ENCODE measurements around the gene FBXO34.

Gene FBXO34, protein sequence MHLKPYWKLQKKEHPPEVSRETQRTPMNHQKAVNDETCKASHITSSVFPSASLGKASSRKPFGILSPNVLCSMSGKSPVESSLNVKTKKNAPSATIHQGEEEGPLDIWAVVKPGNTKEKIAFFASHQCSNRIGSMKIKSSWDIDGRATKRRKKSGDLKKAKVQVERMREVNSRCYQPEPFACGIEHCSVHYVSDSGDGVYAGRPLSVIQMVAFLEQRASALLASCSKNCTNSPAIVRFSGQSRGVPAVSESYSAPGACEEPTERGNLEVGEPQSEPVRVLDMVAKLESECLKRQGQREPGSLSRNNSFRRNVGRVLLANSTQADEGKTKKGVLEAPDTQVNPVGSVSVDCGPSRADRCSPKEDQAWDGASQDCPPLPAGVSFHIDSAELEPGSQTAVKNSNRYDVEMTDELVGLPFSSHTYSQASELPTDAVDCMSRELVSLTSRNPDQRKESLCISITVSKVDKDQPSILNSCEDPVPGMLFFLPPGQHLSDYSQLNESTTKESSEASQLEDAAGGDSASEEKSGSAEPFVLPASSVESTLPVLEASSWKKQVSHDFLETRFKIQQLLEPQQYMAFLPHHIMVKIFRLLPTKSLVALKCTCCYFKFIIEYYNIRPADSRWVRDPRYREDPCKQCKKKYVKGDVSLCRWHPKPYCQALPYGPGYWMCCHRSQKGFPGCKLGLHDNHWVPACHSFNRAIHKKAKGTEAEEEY

DNA sequence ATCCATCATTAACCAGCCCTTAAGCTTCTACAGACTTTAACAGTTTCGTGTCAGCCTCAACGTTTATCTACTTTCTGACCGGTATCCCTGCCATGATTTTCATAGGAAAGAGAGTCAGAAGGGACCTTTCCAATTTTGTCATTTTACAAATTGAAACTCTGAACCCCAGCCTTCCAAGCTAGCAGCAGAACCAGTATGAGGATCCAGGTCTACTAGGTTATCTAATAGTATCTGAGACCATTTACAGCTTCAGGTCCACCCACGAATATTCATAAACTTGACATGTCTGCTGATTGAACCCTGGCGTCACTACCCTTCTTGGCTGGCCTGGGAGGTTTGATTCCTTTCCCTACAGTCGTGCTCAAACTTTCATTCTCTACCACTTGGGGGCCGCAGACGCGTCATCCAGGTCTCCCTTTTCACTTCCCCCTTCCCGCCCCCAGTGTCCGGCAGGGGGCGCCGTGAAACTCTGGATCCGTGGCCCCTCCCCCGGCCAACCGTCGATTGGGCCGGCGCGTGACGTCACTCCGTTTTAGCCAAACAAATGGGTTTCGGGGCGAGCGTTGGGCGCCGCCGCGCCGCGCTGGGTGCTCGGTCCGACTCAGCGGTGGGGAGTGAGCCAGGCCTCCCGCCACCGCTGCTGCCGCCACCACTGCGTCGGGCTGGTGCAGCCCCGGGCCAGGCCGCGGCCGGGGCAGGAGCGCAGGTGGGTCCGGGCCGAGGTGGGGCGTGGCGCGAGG is at the start of gene FBXO34:
Gene FBXO34 (plus strand): TSS at position 590 of the 740 bp plus-strand sequence. CDS start 78,970 bp downstream, outside the sequence.
- peak; percentile 100 for DNase-seq

DNA sequence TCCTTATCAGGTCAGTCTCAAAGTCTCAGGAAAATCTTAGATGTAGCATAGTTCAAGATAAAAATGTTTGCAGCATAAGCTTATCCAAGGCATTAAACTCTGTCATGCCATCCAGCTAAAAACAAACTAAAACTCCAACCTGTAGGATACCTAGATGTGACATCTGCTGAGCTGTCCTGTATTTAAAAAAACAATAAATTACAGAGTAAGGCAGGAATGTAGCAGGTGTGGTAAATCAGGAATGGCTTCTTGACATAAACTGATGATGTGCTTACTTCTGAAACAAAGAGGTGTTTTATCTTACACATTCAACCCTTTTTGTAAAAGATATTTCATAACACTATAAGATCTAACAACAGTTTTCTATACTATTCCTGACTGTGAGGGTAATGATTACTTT is 49.3 kb upstream of the FBXO34 start:
- no peak for DNase-seq

DNA sequence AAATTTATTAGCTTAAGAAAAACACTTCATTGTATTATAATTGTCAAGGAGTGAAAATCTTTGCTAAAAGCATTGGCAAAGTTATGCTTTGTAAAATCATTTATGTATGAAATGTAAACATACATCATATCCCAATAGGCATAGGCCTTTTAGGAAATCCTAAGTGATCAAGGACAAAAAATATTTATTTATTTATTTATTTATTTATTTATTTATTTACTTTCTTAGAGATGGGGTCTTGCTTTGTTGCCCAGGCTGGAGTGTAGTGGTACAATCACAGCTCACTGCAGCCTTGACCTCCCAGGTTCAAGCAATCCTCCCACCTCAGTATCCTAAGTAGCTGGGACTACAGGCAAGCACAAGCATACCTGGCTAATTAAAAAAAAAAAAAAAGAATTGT is 47.9 kb upstream of the FBXO34 start:
- DNase-seq: no peak

DNA sequence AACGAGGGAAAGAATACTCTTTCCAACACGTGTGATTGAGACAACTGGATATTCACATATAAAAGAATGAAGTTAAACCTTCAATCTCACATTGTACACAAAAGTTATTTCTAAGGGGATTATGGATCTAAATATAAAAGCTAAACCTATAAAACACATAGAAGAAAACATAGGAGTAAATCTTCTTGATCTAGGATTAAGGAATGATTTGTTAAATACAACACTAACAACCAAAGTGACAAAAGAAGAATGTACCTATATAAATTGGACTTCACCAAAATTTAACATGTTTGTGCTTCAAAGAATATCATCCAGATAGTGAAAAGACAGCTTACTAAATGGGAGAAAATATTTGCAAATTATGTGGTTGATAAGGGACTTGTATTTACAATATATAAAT is 43.0 kb upstream of the FBXO34 start:
- DNase-seq: no peak

DNA sequence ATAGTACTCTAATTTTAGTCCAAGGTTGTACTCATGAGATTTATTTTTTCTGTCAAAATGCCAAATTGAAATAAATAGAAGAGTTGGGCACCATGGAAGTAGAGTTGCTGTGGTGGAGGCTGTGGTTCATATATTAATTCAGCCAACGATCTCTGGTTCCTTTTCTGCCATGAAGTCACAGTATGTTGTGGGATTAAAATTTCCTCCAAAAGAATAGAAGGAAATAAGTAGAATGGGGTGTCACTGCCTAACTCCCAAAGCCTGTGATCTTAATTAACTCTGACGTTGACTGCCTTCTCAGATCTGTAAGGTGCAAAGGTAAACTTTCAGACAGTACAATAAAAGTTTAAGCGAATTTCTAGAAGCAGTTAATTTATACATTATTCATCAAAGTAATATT is 37.6 kb upstream of the FBXO34 start:
- DNase-seq: no peak

DNA sequence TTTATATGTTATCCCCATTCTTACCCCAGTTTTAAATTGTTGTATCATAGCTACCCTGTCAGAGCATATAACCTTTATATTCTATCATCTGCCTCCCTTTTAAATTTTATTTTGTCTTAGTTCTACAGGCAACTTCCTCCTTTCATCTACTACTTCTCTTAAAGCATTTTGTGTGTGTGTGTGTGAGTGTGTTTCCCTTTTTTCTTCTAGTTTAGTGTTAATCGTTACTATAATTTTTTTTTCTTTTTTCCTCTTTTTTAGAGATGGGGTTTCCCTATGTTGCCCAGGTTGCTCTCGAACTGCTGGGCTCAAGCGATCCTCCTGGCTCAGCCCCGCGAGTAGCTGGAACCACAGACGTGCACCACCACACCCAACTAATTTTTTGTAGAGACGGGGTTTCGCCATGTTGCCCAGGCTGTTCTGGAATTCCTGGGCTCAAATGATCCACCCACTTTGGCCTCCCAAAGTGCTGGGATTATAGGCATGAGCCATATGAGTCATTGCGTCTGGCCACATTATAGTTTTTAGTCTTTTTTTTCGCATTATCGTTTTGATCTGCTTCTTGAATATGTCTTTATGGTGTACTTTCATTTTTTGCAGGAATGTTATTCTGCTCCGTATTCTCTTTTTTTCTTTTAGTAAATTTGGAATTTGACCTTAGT is 33.1 kb upstream of the FBXO34 start:
- DNase-seq: no peak

DNA sequence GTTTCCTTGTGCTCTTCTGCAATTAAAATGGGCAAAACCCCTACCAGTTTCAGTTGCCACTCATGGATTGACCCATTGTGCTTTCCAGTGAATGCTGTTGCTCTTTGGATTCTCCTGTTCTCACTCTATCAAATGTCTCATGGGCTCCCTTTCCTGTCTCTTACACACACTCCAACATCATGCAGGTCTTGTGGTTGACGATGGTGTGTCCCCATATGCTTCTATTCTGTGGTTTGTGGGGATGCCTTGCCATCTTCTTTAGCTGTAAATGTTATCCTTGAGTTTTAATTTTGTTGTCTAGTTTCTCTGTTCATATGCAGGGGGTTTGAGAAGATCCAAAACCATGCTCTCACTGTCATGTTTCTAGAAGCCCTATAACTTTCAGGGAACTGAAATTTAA is 31.9 kb upstream of the FBXO34 start:
- DNase-seq: no peak

DNA sequence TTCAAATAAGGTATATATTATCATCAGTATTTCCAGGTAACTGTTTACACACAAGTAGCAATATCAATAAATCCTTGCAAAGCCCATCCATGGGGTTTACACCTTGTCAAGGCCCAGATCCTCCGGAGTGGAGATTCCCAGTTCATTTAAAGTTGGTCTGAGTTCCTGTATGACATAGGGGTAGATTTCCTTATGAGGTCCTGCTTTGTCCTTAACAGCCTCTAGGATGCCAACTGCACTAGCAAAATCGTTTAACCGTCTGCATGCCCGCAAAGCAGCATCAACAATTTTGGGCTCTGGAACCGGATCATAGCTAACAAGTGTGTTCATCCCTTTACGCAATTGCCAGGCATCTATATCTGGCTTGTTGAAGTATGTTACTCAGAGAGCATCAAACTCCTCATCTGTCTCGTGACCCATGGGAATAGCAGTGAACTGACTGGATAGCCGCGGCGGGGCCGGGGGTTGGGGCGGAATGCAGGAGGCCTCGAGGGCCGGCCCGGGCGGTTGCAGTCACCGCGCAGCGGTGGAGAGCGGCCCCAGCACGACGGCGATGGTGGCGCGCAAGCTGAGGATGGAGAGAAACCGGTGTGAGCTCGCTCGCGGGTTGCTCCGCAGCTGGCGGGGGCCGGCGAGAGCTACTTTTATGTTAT is 30.6 kb upstream of the FBXO34 start:
- DNase-seq: no peak

DNA sequence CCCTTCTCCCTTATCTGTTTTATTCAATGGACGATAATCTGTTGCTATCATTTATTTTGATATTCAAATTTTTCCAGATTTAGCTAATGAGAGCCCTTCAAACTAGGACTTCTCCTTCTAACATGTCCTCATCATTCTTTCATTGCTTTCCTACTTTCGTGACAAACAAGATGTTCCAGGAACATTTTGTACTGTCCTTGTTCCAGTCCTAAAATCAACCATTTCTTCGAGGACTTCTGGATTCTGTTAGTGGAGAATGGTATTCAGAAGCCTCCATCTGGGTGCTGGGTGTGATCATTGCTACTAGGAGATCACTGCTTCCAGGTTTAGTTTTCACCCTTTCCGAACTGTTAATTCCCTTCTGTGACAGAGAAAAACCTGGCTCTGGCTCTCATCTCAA is 29.5 kb upstream of the FBXO34 start:
- DNase-seq: no peak

DNA sequence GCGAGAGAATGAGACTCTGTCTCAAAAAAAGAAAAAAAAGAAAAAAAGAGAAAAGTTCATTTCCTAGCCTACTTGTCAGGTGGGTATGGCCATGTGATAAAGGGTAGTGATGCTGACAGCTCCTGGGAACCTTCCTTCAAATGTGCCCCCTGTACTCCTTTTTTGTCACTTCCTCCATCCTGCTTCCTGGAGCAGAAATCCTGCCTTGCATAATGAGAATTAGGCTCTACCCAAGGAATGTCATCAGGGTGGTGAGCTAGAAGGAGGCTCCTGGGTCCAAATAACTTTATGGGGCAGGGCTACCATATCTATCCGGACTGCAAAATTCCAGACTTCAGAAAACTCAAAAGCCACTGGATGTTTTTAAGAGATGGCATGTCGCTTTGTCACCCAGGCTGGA is 27.8 kb upstream of the FBXO34 start:
- no peak for DNase-seq

DNA sequence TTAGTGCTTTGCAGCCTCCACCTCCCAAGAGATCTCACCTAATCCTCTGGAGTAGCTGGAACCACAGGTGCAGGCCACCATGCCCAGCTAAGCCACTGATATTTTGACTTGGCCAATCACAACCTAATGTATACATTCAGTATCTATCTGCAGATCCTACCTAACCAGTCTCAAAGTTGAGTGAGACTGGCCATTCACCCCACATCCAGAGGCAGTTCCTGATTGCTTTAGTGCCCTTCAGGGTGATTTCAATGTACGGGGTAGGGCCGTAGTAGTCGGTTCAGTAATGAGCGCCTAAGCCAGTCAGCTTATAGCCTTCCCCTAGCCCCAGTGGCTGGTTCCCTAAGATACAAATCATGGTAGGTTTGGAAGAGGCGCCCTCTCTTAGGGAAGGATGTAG is 27.4 kb upstream of the FBXO34 start:
- no peak for DNase-seq

DNA sequence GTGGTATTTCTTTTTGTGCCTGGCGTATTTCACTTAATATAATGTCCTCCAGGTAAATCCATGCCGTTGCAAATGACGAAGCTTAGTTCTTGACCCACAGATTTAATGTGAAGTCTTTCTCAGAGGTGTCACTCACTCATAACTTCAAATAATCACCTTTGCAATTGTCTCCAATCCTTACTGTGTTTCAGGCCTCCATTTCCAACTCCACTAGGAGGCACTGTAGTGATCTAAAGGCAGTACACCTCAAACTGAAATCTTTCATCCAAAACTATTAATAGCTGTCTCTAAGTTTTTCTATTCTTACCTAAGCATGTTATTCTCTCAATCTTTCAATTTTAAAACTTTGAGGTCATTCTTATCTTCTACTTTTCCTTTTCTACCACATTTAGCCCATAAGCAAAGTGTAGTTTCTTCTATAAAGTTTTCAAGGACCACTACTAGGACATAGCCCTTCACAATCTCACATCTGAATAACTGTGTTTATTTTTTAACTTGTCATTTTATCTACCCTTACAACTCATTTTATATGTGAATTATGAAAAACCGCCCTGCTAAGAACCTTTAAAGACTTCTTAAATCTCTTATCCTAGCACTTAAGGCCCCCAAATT is 25.5 kb upstream of the FBXO34 start:
- DNase-seq: peak; percentile 8

DNA sequence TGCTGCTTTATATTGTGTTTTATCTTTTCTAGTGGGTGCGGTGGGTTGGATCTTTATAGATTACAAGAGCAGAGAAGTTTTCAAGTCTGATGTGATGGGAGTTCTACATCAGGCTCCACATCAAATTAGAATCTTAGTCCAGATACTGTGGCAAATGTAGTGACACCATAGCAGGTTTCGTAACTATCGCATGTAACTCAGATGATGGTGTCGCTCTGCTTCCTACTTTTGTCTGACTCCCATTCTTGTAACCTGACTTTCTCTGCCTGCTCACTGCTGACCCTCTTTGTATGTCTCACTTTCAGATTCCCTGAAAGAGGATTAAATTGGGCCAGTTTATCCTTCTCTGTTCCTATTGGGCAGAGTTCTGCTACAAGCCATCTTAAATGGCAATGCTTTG is 22.8 kb upstream of the FBXO34 start:
- no peak for DNase-seq

DNA sequence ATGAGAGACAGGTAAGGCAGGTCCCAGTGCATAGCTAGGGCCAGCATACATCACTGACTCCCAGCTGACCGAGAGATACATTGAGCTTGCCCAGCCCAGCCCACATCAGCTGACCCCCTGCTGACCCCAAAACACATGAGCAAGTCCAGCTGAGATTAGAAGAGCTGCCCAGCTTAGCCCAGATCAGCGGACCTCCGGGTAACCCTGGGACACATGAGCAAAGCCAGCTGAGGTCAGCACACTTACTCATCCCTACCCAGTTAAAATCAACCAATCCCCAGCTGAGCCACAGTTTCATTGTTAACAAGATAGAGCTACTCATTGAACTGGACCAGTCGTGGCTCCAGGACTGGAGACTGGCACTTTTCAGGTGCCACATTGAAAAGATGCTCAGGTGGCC is 21.8 kb upstream of the FBXO34 start:
- DNase-seq: no peak

DNA sequence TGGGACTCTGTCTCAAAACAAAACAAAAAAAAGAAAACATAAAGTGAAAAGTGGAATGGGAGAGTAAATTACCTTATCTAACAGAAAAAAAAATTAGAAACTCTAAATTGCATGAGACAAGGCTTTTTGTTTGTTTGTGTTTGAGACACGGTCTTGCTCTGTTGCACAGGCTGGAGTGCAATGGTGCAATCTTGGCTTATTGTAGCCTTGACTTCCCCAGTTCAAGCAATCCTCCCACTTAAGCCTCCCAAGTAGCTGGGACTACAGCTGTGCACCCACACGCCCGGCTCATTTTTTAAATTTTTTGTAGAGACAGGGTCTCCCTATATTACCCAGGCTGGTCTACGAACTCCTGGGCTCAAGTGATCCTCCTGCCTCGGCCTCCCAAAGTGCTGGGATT is 17.9 kb upstream of the FBXO34 start:
- no peak for DNase-seq

DNA sequence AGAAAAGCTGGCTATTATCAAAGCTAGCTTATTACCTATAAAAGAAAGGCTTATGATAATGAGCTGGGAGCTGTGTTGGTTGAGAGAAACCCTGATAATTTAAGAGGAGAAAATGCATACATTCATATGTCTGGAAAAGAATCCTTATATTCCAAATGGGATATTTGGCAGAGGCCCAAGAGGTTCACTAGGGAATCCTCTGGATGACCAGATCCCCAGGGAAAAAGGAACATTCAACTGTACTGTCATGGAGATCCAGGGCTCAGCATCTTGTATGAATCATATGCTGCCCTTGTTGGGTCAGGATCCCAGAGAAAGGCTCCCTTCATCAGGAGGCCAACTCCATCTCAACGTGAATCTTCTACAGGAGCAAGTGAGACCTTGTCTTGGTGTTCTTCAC is 16.6 kb upstream of the FBXO34 start:
- no peak for DNase-seq

DNA sequence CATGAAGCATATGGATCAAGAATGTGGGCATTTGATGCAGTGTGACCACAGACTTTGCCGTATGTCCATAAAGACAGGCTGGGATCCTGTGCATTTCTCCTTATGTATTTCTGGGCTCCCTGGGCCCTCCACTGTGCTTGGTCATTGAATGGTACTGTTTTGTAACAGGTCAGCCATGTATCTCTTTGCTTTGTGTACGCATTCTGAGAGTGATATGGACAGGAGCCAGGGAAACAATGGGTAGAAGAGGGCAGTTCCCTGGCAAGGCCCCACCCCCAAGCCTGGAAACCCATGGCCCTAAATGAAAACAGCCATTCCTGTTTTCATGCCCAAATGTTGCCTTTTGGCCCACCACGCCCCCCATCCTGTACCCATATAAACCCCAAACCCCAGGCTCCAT is 15.2 kb upstream of the FBXO34 start:
- no peak for DNase-seq

DNA sequence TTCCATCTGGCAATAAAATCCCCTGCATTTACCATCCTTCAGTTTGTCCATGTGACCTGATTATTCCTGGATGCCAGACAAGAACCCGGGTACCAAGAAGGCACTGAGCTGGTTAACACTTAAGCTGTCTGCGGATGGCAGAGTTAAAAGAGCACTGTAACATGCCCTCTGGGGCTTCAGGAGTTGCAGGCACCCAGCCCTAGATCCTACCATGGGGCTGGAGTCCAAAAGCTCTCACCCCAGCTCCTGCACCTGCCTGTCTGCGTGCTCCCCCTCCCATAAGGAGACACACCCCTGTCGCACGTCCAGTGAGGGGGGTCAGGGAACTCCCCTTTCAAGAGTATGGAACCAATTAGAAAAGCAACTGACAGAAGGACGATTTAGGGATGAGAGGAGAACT is 14.6 kb upstream of the FBXO34 start:
- no peak for DNase-seq

DNA sequence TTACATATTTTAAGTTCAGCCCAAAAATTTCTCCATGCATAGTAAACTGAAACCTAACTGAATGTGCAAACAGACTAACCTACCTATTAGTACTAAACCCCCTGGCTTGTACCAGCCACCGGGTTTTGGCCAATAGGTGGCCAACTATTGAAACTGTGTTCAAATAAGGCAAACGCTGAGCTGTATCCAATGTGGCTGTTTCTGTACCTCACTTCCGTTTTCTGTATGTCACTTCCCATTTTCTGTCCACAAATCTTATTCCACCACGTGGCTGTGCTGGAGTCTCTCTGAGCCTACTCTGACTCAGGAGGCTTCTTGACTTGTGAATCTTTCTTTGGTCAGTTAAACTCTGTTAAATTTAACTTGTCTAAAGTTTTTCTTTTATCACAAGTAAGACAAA is 6.0 kb upstream of the FBXO34 start:
- no peak for DNase-seq

DNA sequence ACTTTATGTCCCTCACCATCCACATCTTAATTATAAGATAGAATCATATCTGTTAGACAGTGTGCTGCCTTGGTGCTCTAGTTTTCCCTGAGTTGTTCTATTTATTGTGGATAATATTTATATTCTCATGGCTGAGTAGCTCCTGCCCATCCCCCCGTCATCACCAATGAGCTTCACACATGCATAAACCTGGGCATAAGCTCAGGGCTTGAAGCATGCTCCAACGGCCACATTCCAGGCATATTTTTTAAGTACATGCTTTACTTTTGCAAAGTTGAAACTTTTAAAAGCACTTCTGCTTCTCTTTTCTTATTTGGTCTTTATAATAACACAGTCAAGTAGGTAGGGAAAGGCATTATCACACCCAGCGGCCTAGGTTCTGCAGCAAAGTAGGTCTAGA is 3.4 kb upstream of the FBXO34 start:
- DNase-seq: no peak

DNA sequence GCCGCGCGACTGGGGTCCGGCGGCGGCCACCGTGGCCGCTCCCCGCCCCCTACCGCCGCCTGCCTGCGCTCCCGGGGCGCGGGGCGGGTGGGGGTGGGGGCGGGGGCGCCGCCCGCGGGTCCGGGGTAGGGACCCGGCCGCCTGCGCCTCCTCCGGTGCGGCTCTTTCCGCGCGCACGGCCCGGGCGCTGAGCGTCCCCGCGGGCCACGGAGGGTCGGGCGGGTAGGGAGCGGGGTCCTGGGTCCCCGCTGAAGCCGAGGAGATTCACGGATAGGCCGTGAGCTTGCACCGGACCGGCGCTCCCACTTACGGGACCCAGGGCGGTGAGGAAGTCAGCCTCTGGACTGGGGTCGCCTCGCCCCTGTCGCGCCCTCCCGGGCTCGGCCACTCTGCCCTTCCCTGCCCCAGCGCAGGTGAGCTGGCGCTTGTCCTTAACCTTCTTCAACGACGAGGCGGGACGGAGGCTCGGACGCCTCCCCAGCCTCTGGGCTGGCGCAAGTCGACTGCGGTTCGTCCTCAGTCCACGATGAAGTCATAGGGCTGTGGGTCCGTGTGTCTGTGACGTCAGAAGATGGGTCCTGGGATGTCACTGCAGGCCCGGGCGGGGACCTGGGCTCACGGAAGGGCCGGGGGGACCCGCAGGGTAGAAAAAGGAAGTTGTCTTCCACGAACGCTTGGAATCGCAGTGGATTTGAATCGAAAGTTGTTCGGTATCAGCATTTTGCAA is 514 bp downstream of the FBXO34 start:
- peak; percentile 41 for DNase-seq

DNA sequence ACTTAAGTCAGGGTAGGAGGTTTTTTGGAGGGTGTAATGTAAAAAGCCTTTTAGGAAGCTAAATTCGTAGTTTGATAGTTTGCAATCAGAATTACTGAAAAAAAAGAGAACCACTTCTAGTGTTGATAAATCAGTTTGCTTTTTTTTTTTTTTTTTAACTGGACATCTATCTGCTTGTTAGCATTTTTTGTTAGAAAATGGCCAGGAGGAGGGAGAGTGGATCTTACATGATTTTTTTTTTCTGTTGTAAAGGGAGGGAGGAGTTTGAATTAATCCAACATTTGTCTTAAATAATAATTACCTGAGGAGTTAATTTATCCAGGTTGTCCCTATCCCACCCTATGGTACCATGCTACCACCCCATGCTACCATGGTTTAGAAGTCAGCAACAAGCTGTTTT is 1.2 kb downstream of the FBXO34 start:
- no peak for DNase-seq
